MM.1S (cell line): ENCODE measurements around the gene GPRC5D.

Experiments used
- DNase-seq: peaks from one replicate; pipeline ENCODE4 v3.0.0-alpha.2; 2015
- H2AFZ ChIP-seq: fragments of 300-600 bp; sonication (generic); 2 replicates; pipeline ENCODE4 v1.6.0; 2016; ENCODE audit warnings: antibody characterized with exemption, low read length
- H3F3A ChIP-seq: fragments of 300-600 bp; sonication (generic); 2 replicates; pipeline ENCODE4 v1.6.1; 2016; ENCODE audit warnings: mild to moderate bottlenecking, antibody characterized with exemption, low read length, moderate library complexity, mixed read lengths; ENCODE audit not compliant: insufficient read depth
- H3K27ac ChIP-seq: fragments of 300-600 bp; sonication (generic); 2 replicates; pipeline ENCODE4 v1.5.1; 2016; ENCODE audit warnings: mild to moderate bottlenecking, low read length
- H3K27me3 ChIP-seq: fragments of 300-600 bp; sonication (generic); replicated peaks from 2 replicates; pipeline ENCODE4 v1.6.0; 2016; ENCODE audit warnings: low read length; ENCODE audit not compliant: insufficient read depth
- H3K36me3 ChIP-seq: fragments of 300-600 bp; sonication (generic); replicated peaks from 2 replicates; pipeline ENCODE4 v1.6.1; 2016; ENCODE audit warnings: mild to moderate bottlenecking, low read length, mixed read lengths; ENCODE audit not compliant: insufficient read depth
- H3K4me1 ChIP-seq: fragments of 300-600 bp; sonication (generic); 2 replicates; pipeline ENCODE4 v1.6.1; 2016; ENCODE audit warnings: low read length, mixed read lengths
- H3K4me2 ChIP-seq: fragments of 300-600 bp; sonication (generic); 2 replicates; pipeline ENCODE4 v1.6.0; 2016; ENCODE audit warnings: low read depth, low read length
- H3K4me3 ChIP-seq: fragments of 300-600 bp; sonication (generic); 2 replicates; pipeline ENCODE4 v1.5.1; 2016; ENCODE audit warnings: low read length, mixed read lengths
- H3K79me2 ChIP-seq: fragments of 300-600 bp; sonication (generic); 2 replicates; pipeline ENCODE4 v1.6.1; 2016; ENCODE audit warnings: mixed run types, low read length, mixed read lengths
- H3K9ac ChIP-seq: fragments of 300-600 bp; sonication (generic); 2 replicates; pipeline ENCODE4 v1.6.1; 2016; ENCODE audit warnings: low read length, mixed read lengths
- H3K9me2 ChIP-seq: fragments of 300-600 bp; sonication (generic); replicated peaks from 2 replicates; pipeline ENCODE4 v1.6.1; 2016; ENCODE audit warnings: mild to moderate bottlenecking, low read length, mixed read lengths; ENCODE audit not compliant: insufficient read depth
- H3K9me3 ChIP-seq: fragments of 300-600 bp; sonication (generic); replicated peaks from 2 replicates; pipeline ENCODE4 v1.6.1; 2016; ENCODE audit warnings: mild to moderate bottlenecking, low read length, mixed read lengths; ENCODE audit not compliant: insufficient read depth
- H4K20me1 ChIP-seq: fragments of 300-600 bp; sonication (generic); 2 replicates; pipeline ENCODE4 v1.6.1; 2016; ENCODE audit warnings: mild to moderate bottlenecking, low read length, moderate library complexity, mixed read lengths; ENCODE audit not compliant: insufficient read depth
- EZH2 ChIP-seq: fragments of 300-600 bp; sonication (generic); optimal IDR thresholded peaks from 2 replicates; pipeline ENCODE3; 2017; ENCODE audit warnings: low read depth, mild to moderate bottlenecking, antibody characterized with exemption, low read length, mixed read lengths
- EZH2phosphoT487 ChIP-seq: fragments of 300-600 bp; sonication (generic); IDR thresholded peaks from 2 replicates; pipeline ENCODE4 v1.6.1; 2018; ENCODE audit warnings: antibody characterized with exemption, low read length
- TF ChIP-seq, protein P1 (sequence below): fragments of 300-600 bp; sonication (generic); IDR thresholded peaks from 2 replicates; pipeline ENCODE4 v1.5.1; 2016; ENCODE audit warnings: antibody characterized with exemption, low read length, mixed read lengths

The GPRC5D gene

GRCh38 chr12:12902036-12902435 lies 49.9 kb downstream of the GPRC5D start:
- H3K9me3 ChIP-seq: no peaks in the 10 kb centered on the region
- TF ChIP-seq EZH2: no peak
- no peaks in the 10 kb centered on the region for H3K27me3 ChIP-seq
- H3K27ac ChIP-seq: no peak overlapping the region
- no peaks in the 10 kb centered on the region for H3K9me2 ChIP-seq
- no peak overlapping the region for H3K4me2 ChIP-seq
- H3F3A ChIP-seq: no peaks in the 10 kb centered on the region
- H2AFZ ChIP-seq: no peak overlapping the region
- no peaks in the 10 kb centered on the region for H3K4me1 ChIP-seq
- no peak overlapping the region for H3K9ac ChIP-seq
- H3K4me3 ChIP-seq: no peak overlapping the region
- H3K79me2 ChIP-seq: no peaks in the 10 kb centered on the region
- H4K20me1 ChIP-seq: no peaks in the 10 kb centered on the region
- no peak for DNase-seq
- no peaks in the 10 kb centered on the region for H3K36me3 ChIP-seq

- TF ChIP-seq EZH2: no peak
- TF ChIP-seq EZH2phosphoT487: no peak
- TF ChIP-seq, protein P1, sequence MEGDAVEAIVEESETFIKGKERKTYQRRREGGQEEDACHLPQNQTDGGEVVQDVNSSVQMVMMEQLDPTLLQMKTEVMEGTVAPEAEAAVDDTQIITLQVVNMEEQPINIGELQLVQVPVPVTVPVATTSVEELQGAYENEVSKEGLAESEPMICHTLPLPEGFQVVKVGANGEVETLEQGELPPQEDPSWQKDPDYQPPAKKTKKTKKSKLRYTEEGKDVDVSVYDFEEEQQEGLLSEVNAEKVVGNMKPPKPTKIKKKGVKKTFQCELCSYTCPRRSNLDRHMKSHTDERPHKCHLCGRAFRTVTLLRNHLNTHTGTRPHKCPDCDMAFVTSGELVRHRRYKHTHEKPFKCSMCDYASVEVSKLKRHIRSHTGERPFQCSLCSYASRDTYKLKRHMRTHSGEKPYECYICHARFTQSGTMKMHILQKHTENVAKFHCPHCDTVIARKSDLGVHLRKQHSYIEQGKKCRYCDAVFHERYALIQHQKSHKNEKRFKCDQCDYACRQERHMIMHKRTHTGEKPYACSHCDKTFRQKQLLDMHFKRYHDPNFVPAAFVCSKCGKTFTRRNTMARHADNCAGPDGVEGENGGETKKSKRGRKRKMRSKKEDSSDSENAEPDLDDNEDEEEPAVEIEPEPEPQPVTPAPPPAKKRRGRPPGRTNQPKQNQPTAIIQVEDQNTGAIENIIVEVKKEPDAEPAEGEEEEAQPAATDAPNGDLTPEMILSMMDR: no peak
- Histone ChIP-seq H3K9ac (no peak overlapping the region), H3K4me2 (no peak overlapping the region), H4K20me1 (no peaks in the 10 kb centered on the region), H3K27ac (no peak overlapping the region), H3K79me2 (no peaks in the 10 kb centered on the region), H3F3A (no peaks in the 10 kb centered on the region), H3K9me2 (no peaks in the 10 kb centered on the region), H3K4me1 (no peaks in the 10 kb centered on the region), H3K9me3 (no peaks in the 10 kb centered on the region), H2AFZ (no peak overlapping the region), H3K36me3 (no peaks in the 10 kb centered on the region), H3K27me3 (no peaks in the 10 kb centered on the region), H3K4me3 (no peak overlapping the region)
- no peak for DNase-seq
Measured at GRCh38 chr12:12901158-12901791, 50.7 kb downstream of the GPRC5D start.

- Histone ChIP-seq H3K79me2 (no peaks in the 10 kb centered on the region), H3K27me3 (no peaks in the 10 kb centered on the region), H3K9me2 (no peaks in the 10 kb centered on the region), H3F3A (no peaks in the 10 kb centered on the region), H3K36me3 (no peaks in the 10 kb centered on the region), H3K4me3 (no peak overlapping the region), H3K4me1 (no peaks in the 10 kb centered on the region), H2AFZ (no peak overlapping the region), H3K9me3 (no peaks in the 10 kb centered on the region), H3K27ac (no peak overlapping the region), H3K4me2 (no peak overlapping the region), H4K20me1 (no peaks in the 10 kb centered on the region), H3K9ac (no peak overlapping the region)
- TF ChIP-seq EZH2 (no peak), EZH2phosphoT487 (no peak)
- TF ChIP-seq, protein P1: no peak
- DNase-seq: no peak
Measured at GRCh38 chr12:12900786-12901157, 51.2 kb downstream of the GPRC5D start.

GRCh38 chr12:12899530-12900380 lies 52.2 kb downstream of the GPRC5D start:
- H3K27me3 ChIP-seq: no peaks in the 10 kb centered on the region
- H3K4me1 ChIP-seq: no peaks in the 10 kb centered on the region
- no peaks in the 10 kb centered on the region for H4K20me1 ChIP-seq
- no peak overlapping the region for H3K27ac ChIP-seq
- no peaks in the 10 kb centered on the region for H3K36me3 ChIP-seq
- no peaks in the 10 kb centered on the region for H3K9me3 ChIP-seq
- no peak overlapping the region for H2AFZ ChIP-seq
- H3K4me3 ChIP-seq: no peak overlapping the region
- DNase-seq: no peak
- no peak overlapping the region for H3K4me2 ChIP-seq
- H3F3A ChIP-seq: no peaks in the 10 kb centered on the region
- no peak overlapping the region for H3K9ac ChIP-seq
- H3K9me2 ChIP-seq: no peaks in the 10 kb centered on the region
- no peaks in the 10 kb centered on the region for H3K79me2 ChIP-seq
- TF ChIP-seq EZH2: no peak
- TF ChIP-seq, protein P1: no peak
- TF ChIP-seq EZH2phosphoT487: no peak
